ENCODE measurements around the gene SLC35E4. TPM values are rescaled to one million over a fixed set of nuclear protein-coding genes. Genes with fewer than 3 reads are reported as not detected.
A peak's percentile ranks its signal among the peaks of the same experiment; 100 is the strongest.

SLC35E4 gene
- total RNA-seq, 1 donor from 2014 or later = 3.4 TPM

- Mint-ChIP-seq H3K27ac (no peak overlapping the region), H3K36me3 (no peaks in the 10 kb centered on the region), H3K9me3 (no peaks in the 10 kb centered on the region)
These were observed 51.8 kb downstream of the SLC35E4 start for GRCh38 chr22:30687358-30687757.

DNA sequence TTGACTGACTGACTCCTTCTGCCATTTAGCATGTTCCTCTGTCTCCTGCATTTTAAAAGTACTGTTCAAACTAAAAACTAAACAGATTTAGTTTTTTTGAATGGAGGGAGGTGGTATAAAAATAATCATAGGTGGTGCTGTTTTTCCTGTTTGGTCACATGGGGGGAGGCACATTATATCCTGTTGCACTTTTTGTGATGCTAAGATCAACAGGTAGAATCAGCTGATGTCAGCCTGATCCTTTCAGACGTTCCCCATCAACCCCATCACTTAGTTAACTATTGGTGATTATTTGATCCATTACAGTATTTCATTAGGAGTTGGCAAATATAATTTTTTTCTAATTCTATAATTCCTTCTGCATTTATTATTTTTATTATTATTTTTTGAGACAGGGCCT, 54.0 kb downstream of the SLC35E4 start:
- H3K4me1 Mint-ChIP-seq (ENCODE audit: unreplicated experiment) = peaks cover 15% of the 10 kb centered on the region

More at GRCh38 chr22:30687358-30687757, 51.8 kb downstream of the SLC35E4 start:
- no peak for DNase-seq (ENCODE audit: extremely low spot score, unreplicated experiment)
- no peaks in the 10 kb centered on the region for H3K27me3 Mint-ChIP-seq
- TF ChIP-seq, protein P1, sequence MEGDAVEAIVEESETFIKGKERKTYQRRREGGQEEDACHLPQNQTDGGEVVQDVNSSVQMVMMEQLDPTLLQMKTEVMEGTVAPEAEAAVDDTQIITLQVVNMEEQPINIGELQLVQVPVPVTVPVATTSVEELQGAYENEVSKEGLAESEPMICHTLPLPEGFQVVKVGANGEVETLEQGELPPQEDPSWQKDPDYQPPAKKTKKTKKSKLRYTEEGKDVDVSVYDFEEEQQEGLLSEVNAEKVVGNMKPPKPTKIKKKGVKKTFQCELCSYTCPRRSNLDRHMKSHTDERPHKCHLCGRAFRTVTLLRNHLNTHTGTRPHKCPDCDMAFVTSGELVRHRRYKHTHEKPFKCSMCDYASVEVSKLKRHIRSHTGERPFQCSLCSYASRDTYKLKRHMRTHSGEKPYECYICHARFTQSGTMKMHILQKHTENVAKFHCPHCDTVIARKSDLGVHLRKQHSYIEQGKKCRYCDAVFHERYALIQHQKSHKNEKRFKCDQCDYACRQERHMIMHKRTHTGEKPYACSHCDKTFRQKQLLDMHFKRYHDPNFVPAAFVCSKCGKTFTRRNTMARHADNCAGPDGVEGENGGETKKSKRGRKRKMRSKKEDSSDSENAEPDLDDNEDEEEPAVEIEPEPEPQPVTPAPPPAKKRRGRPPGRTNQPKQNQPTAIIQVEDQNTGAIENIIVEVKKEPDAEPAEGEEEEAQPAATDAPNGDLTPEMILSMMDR (conservative IDR thresholded peaks at IDR 0.05) = no peak
- H3K4me3 Mint-ChIP-seq = no peak overlapping the region
- H3K4me1 Mint-ChIP-seq (ENCODE audit: unreplicated experiment) = peaks cover 5% of the 10 kb centered on the region

GRCh38 chr22:30691204-30691603, 55.6 kb downstream of the SLC35E4 start:
- H3K4me3 Mint-ChIP-seq = peak overlapping the region; percentile 18
- no peak for DNase-seq (ENCODE audit: extremely low spot score, unreplicated experiment)
- H3K9me3 Mint-ChIP-seq = no peaks in the 10 kb centered on the region
- H3K36me3 Mint-ChIP-seq = no peaks in the 10 kb centered on the region
- no peak overlapping the region for H3K27ac Mint-ChIP-seq
- TF ChIP-seq, protein P1 (conservative IDR thresholded peaks at IDR 0.05) = no peak
- H3K27me3 Mint-ChIP-seq = peaks cover 11% of the 10 kb centered on the region
- peaks cover 15% of the 10 kb centered on the region for H3K4me1 Mint-ChIP-seq (ENCODE audit: unreplicated experiment)

More for the DNA sequence above, 54.0 kb downstream of the SLC35E4 start:
- Mint-ChIP-seq H3K9me3 (no peaks in the 10 kb centered on the region), H3K36me3 (no peaks in the 10 kb centered on the region), H3K27ac (no peak overlapping the region), H3K27me3 (peaks cover 3% of the 10 kb centered on the region), H3K4me3 (no peak overlapping the region)
- no peak for DNase-seq (ENCODE audit: extremely low spot score, unreplicated experiment)
- TF ChIP-seq, protein P1 (conservative IDR thresholded peaks at IDR 0.05) = no peak

DNA sequence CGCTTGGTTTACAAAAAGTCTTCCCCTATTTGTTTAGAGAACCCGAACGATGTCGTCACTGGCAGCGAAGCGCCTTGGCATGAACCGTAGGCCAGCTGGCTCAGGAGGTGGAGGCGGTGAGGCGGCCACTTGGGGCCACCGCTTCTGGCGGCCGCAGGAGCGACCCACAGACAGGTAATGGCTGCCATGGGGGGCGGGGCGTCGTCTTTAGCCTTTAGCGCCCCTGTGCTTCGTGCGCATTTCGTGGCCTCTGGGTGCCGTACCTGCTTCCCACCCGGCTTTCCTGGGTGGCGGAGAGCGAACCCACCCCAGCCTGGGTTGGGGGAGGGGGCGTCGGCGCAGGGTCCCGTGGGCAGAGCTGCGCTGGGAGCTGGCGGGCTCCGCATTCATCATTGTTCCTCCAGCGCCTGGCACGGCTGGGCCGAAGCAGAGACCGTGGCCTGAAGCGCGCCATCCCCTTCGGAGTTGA, 58.6 kb downstream of the SLC35E4 start:
- peak overlapping the region; percentile 91 for H3K4me3 Mint-ChIP-seq
- peaks cover 15% of the 10 kb centered on the region for H3K4me1 Mint-ChIP-seq (ENCODE audit: unreplicated experiment)
- H3K36me3 Mint-ChIP-seq = no peaks in the 10 kb centered on the region
- no peaks in the 10 kb centered on the region for H3K9me3 Mint-ChIP-seq
- peak overlapping the region; percentile 78 for H3K27ac Mint-ChIP-seq
- TF ChIP-seq, protein P1 (conservative IDR thresholded peaks at IDR 0.05) = no peak
- DNase-seq (ENCODE audit: extremely low spot score, unreplicated experiment) = peak; percentile 76
- H3K27me3 Mint-ChIP-seq = peaks cover 17% of the 10 kb centered on the region

DNA sequence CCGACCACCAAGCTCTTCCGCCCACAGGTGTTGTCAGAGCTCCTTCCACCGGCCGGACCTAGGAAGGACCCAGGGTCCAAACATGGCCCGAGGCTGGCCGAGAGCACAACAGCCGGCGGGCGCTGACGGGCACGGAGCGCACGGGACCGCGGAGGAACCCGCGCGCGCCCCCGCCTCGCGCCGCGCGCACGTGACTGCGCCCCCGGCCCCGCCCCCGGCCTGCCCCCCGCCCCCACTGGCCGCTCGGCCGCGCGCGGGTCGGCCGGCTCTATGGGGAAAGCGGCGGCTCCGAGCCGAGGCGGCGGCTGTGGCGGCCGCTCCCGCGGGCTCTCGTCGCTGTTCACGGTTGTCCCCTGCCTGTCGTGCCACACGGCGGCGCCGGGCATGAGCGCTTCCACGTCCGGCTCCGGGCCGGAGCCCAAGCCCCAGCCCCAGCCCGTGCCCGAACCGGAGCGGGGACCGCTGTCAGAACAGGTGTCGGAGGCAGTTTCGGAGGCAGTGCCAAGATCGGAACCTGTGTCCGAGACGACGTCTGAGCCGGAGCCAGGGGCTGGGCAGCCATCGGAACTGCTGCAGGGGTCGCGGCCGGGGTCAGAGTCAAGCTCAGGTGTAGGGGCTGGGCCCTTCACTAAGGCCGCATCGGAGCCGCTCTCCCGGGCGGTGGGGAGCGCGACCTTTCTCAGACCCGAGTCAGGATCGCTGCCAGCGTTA, 59.2 kb downstream of the SLC35E4 start, which contains the start of gene OSBP2:
TSS of gene OSBP2 (plus strand) at position 235 of the 711 bp plus-strand sequence. CDS start at position 271, 36 bp downstream.
- peaks cover 17% of the 10 kb centered on the region for H3K27me3 Mint-ChIP-seq
- peak within 1 kb of the TSS; percentile 78 for H3K27ac Mint-ChIP-seq
- no peaks in the 10 kb centered on the region for H3K36me3 Mint-ChIP-seq
- H3K9me3 Mint-ChIP-seq = no peaks in the 10 kb centered on the region
- TF ChIP-seq, protein P1 (conservative IDR thresholded peaks at IDR 0.05) = peak; percentile 27
- peak within 1 kb of the TSS; percentile 91 for H3K4me3 Mint-ChIP-seq
- peaks cover 15% of the 10 kb centered on the region for H3K4me1 Mint-ChIP-seq (ENCODE audit: unreplicated experiment)
- peak; percentile 76 for DNase-seq (ENCODE audit: extremely low spot score, unreplicated experiment)
